Liver (tissue), 9 donors: ENCODE data around the gene EN1. TPM values are rescaled to one million over a fixed set of nuclear protein-coding genes. Genes with fewer than 3 reads are reported as not detected.

Experiments used
- DNase-seq: peaks from one replicate; pipeline ENCODE4 v3.0.0-alpha.2; 2017; ENCODE audit warnings: low spot score
- H3K27ac ChIP-seq, 2 donors: one replicate each; pipeline ENCODE4 v1.7.0; 2013; ENCODE audit warnings: inconsistent platforms in 2 of 2, low read length in 2 of 2, control low read depth in 1 of 2, low read depth in 1 of 2, mild to moderate bottlenecking in 1 of 2
- H3K27me3 ChIP-seq, 4 donors: one replicate each; pipeline versions ENCODE4 v1.6.1 to v1.7.0; 2013; ENCODE audit warnings: low read length in 3 of 4, inconsistent platforms in 1 of 4, mild to moderate bottlenecking in 1 of 4, moderate library complexity in 1 of 4; ENCODE audit not compliant: control insufficient read depth in 4 of 4, insufficient read depth in 4 of 4
- H3K36me3 ChIP-seq, 4 donors: one replicate each; pipeline versions ENCODE4 v1.6.1 to v1.7.0; 2013; ENCODE audit warnings: low read length in 3 of 4, mild to moderate bottlenecking in 3 of 4, low read depth in 1 of 4, moderate library complexity in 1 of 4; ENCODE audit not compliant: control insufficient read depth in 4 of 4, insufficient read depth in 3 of 4
- H3K4me1 ChIP-seq, 4 donors: one replicate each; pipeline versions ENCODE4 v1.6.1 to v1.7.0; 2013; ENCODE audit warnings: low read length in 3 of 4, mild to moderate bottlenecking in 3 of 4, moderate library complexity in 1 of 4; ENCODE audit not compliant: control insufficient read depth in 4 of 4, insufficient read depth in 4 of 4
- H3K4me3 ChIP-seq, 3 donors: one replicate each; pipeline versions ENCODE4 v1.6.1 to v1.7.0; 2013; ENCODE audit warnings: low read length in 3 of 3, control low read depth in 1 of 3, low read depth in 1 of 3, mild to moderate bottlenecking in 1 of 3
- H3K9ac ChIP-seq, 2 donors: one replicate each; pipeline ENCODE4 v1.7.0; 2013; ENCODE audit warnings: low read length in 2 of 2, mild to moderate bottlenecking in 2 of 2, moderate library complexity in 2 of 2, control low read depth in 1 of 2, low read depth in 1 of 2
- H3K9me3 ChIP-seq, 4 donors: one replicate each; pipeline versions ENCODE4 v1.6.1 to v1.7.0; 2013; ENCODE audit warnings: low read length in 3 of 4; ENCODE audit not compliant: control insufficient read depth in 4 of 4
- CTCF ChIP-seq: fragments of 150-350 bp; IDR thresholded peaks from 2 replicates; pipeline ENCODE4 v1.5.1; 2017; ENCODE audit warnings: improper control_type of control experiment, low read depth, low read length; ENCODE audit not compliant: missing input control
- EGR1 ChIP-seq, 2 donors: IDR thresholded peaks; 2 replicates each; pipeline ENCODE4 v1.6.1; 2016 to 2018; ENCODE audit warnings: antibody characterized with exemption in 2 of 2, low read depth in 2 of 2
- HNF4A ChIP-seq, 2 donors: conservative IDR thresholded peaks; 2 replicates each; pipeline ENCODE4 v1.6.1; 2016; ENCODE audit warnings: antibody characterized with exemption in 2 of 2, mild to moderate bottlenecking in 2 of 2
- HNF4G ChIP-seq: IDR thresholded peaks from 2 replicates; pipeline ENCODE4 v1.6.1; 2016; ENCODE audit warnings: antibody characterized with exemption
- MAX ChIP-seq: IDR thresholded peaks from 2 replicates; pipeline ENCODE4 v1.6.1; 2016; ENCODE audit warnings: antibody characterized with exemption
- NR2F2 ChIP-seq: IDR thresholded peaks from 2 replicates; pipeline ENCODE4 v1.6.1; 2016; ENCODE audit warnings: antibody characterized with exemption
- RAD21 ChIP-seq, 2 donors: IDR thresholded peaks; 2 replicates each; pipeline ENCODE4 v1.6.1; 2016; ENCODE audit warnings: antibody characterized with exemption in 2 of 2, mild to moderate bottlenecking in 2 of 2
- RXRA ChIP-seq, 2 donors: IDR thresholded peaks; 2 replicates each; pipeline ENCODE4 v1.6.1; 2017 to 2018; ENCODE audit warnings: antibody characterized with exemption in 2 of 2, mild to moderate bottlenecking in 1 of 2
- SP1 ChIP-seq: IDR thresholded peaks from 2 replicates; pipeline ENCODE4 v1.6.1; 2018; ENCODE audit warnings: antibody characterized with exemption, mild to moderate bottlenecking
- TAF1 ChIP-seq: conservative IDR thresholded peaks from 2 replicates; pipeline ENCODE4 v1.6.1; 2016; ENCODE audit warnings: antibody characterized with exemption, mild to moderate bottlenecking
- WGBS: extraction: QIAGEN DNeasy Blood & Tissue Kit; methylation state at CpG from one replicate; pipeline ENCODE4 v1.1.7; 2013; 5-methylcytosine and 5-hydroxymethylcytosine counted together
- polyA plus RNA-seq, 2 donors: library from polyadenylated mRNA; stranded (reverse) in 1 of 2; unstranded in 1 of 2; fragments of 200-250 nt in 1 of 2; fragments of >200 nt in 1 of 2; fragmentation: Nextera tagmentation in 1 of 2; extraction: Ambion mirVana in 1 of 2; gene quantifications; one replicate each; pipeline versions ENCODE4 v1.2.1 to v1.2.3, GENCODE V29; 2013 to 2015
- total RNA-seq, 2 donors: library from RNA; depleted of rRNA; stranded (reverse); fragments of >200 nt; gene quantifications; one replicate each; pipeline ENCODE4 v1.2.3, GENCODE V29; 2014
- TF ChIP-seq, protein P1 (sequence below): IDR thresholded peaks from 2 replicates; pipeline ENCODE4 v1.6.1; 2016; ENCODE audit warnings: antibody characterized with exemption
- TF ChIP-seq, protein P2 (sequence below): IDR thresholded peaks from 2 replicates; pipeline ENCODE4 v1.6.1; 2016; ENCODE audit warnings: antibody characterized with exemption
- donor health status: healthy.
- donor health status: healthy.
- donor health status: healthy.
- donor health status: healthy.
- donor health status: healthy.

The EN1 gene
- total and polyA plus RNA-seq, 4 donors, result not detected

DNA sequence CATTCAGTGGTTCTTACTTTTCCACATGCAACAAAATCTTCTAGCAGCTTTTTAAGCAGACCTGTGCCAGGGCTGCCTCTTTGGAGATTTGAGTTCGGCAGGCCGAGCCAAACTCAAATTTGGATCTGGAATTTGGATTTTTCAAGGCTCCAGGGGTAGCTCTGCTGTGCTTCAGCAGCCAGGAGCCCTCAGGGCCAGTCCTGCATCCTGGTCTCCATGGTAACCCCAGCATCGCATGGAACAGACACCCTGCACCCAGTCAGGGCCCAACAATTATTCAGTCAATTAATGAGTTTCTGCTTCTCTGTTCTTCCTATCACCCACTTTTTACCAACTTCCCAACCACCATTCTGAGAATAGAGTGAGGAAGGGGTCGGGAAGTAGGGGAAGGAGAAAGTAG lies 30.0 kb downstream of the EN1 start:
- no peak overlapping the region for H3K9ac ChIP-seq
- no peak overlapping the region for H3K4me3 ChIP-seq
- no peak for TF ChIP-seq CTCF
- no peak for TF ChIP-seq MAX
- no peak for TF ChIP-seq NR2F2
- no peak for TF ChIP-seq RAD21 (IDR thresholded peaks at IDR 0.05)
- no peak for TF ChIP-seq HNF4A (conservative IDR thresholded peaks at IDR 0.05)
- TF ChIP-seq EGR1 (IDR thresholded peaks at IDR 0.05; ENCODE audit: low read depth in 2 of 2), result no peak
- TF ChIP-seq RXRA (IDR thresholded peaks at IDR 0.05), result no peak
- TF ChIP-seq, protein P1, sequence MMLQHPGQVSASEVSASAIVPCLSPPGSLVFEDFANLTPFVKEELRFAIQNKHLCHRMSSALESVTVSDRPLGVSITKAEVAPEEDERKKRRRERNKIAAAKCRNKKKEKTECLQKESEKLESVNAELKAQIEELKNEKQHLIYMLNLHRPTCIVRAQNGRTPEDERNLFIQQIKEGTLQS, result no peak
- TF ChIP-seq TAF1, result no peak
- no peaks in the 10 kb centered on the region for H3K9me3 ChIP-seq
- H3K27me3 ChIP-seq, result peaks cover 0 to 5% (median 0%) of the 10 kb centered on the region in 4 donors
- DNase-seq, result no peak
- no peaks in the 10 kb centered on the region for H3K36me3 ChIP-seq
- no peak overlapping the region for H3K27ac ChIP-seq
- 77% methylated on average over 4 of the region's 4 CpGs for WGBS
- H3K4me1 ChIP-seq, result no peaks in the 10 kb centered on the region

- H3K4me3 ChIP-seq, result no peak overlapping the region
- no peak overlapping the region for H3K9ac ChIP-seq
- no peak for DNase-seq
- WGBS, result 84% methylated on average over 4 of the region's 4 CpGs
- no peaks in the 10 kb centered on the region for H3K4me1 ChIP-seq
- H3K36me3 ChIP-seq, result no peaks in the 10 kb centered on the region
- no peaks in the 10 kb centered on the region for H3K9me3 ChIP-seq
- TF ChIP-seq HNF4A (conservative IDR thresholded peaks at IDR 0.05), result no peak
- TF ChIP-seq, protein P1, result no peak
- TF ChIP-seq SP1, result no peak
- peaks cover 0 to 8% (median 0%) of the 10 kb centered on the region in 4 donors for H3K27me3 ChIP-seq
- H3K27ac ChIP-seq, result no peak overlapping the region
These were observed 30.8 kb downstream of the EN1 start for GRCh38 chr2:118816669-118817068.

GRCh38 chr2:118815731-118816130 lies 31.7 kb downstream of the EN1 start:
- no peak overlapping the region for H3K4me3 ChIP-seq
- H3K4me1 ChIP-seq, result no peaks in the 10 kb centered on the region
- DNase-seq, result no peak
- peaks cover 0 to 9% (median 0%) of the 10 kb centered on the region in 4 donors for H3K27me3 ChIP-seq
- 74% methylated on average over 4 of the region's 4 CpGs for WGBS
- TF ChIP-seq TAF1 (no peak), HNF4G (no peak), MAX (no peak)
- TF ChIP-seq, protein P2, sequence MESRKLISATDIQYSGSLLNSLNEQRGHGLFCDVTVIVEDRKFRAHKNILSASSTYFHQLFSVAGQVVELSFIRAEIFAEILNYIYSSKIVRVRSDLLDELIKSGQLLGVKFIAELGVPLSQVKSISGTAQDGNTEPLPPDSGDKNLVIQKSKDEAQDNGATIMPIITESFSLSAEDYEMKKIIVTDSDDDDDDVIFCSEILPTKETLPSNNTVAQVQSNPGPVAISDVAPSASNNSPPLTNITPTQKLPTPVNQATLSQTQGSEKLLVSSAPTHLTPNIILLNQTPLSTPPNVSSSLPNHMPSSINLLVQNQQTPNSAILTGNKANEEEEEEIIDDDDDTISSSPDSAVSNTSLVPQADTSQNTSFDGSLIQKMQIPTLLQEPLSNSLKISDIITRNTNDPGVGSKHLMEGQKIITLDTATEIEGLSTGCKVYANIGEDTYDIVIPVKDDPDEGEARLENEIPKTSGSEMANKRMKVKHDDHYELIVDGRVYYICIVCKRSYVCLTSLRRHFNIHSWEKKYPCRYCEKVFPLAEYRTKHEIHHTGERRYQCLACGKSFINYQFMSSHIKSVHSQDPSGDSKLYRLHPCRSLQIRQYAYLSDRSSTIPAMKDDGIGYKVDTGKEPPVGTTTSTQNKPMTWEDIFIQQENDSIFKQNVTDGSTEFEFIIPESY, result no peak
- TF ChIP-seq, protein P1, result no peak
- no peak overlapping the region for H3K27ac ChIP-seq
- no peaks in the 10 kb centered on the region for H3K36me3 ChIP-seq
- no peaks in the 10 kb centered on the region for H3K9me3 ChIP-seq
- H3K9ac ChIP-seq, result no peak overlapping the region
